Right atrium auricular region (tissue), 2 donors: Measurements from ENCODE around the gene SLFN12. TPM values are rescaled to one million over a fixed set of nuclear protein-coding genes. Genes with fewer than 3 reads are reported as not detected.
A peak's percentile ranks its signal among the peaks of the same experiment; 100 is the strongest.
"Not testable (repeated sequence)": the region's sequence is repeated elsewhere in the genome, so short reads cannot be mapped to it uniquely, and the experiment has no call there.

ENCODE experiments used
- DNase-seq: peaks from one replicate; pipeline ENCODE4 v3.0.0-alpha.2; 2019; ENCODE audit warnings: low spot score
- H3K27ac ChIP-seq, 2 donors: fragments of 200-600 bp; sonication (generic); 1 replicate in 1 of 2; 2 replicates in 1 of 2; pipeline ENCODE4 v1.5.1; 2016 to 2019
- H3K27me3 ChIP-seq, 2 donors: fragments of 200-600 bp; sonication (generic); one replicate each; pipeline versions ENCODE4 v1.5.1 to v1.6.0; 2017 to 2019
- H3K36me3 ChIP-seq: fragments of 200-600 bp; sonication (generic); one replicate; pipeline ENCODE4 v1.5.1; 2016
- H3K4me1 ChIP-seq, 2 donors: fragments of 200-600 bp; sonication (generic); one replicate each; pipeline versions ENCODE4 v1.5.1 to v1.6.0; 2017 to 2019
- H3K4me3 ChIP-seq, 2 donors: fragments of 200-600 bp; sonication (generic); 1 replicate in 1 of 2; 2 replicates in 1 of 2; pipeline ENCODE4 v1.5.1; 2017 to 2019; ENCODE audit warnings: mild to moderate bottlenecking in 1 of 2, moderate library complexity in 1 of 2
- H3K9me3 ChIP-seq, 2 donors: fragments of 200-600 bp; sonication (generic); one replicate each; pipeline ENCODE4 v1.5.1; 2019
- CTCF ChIP-seq, 2 donors: fragments of 200-600 bp; sonication (generic); IDR thresholded peaks; one replicate each; pipeline ENCODE4 v1.5.1; 2019; ENCODE audit warnings: antibody characterized with exemption in 2 of 2
- total RNA-seq, 2 donors: library from RNA; depleted of rRNA; stranded (reverse); fragments of >200 nt; gene quantifications; one replicate each; pipeline ENCODE4 v1.1.0, GENCODE V29; 2016

Gene SLFN12
- total RNA-seq, 2 donors from 2014 or later: 3.4 to 3.6 TPM

- Histone ChIP-seq H3K9me3 (no peaks in the 10 kb centered on the region), H3K27me3 (no peaks in the 10 kb centered on the region), H3K4me3 (no peak overlapping the region), H3K36me3 (no peaks in the 10 kb centered on the region), H3K27ac (no peak overlapping the region), H3K4me1 (no peaks in the 10 kb centered on the region)
- no peak for DNase-seq
- no peak for TF ChIP-seq CTCF (IDR thresholded peaks at IDR 0.05)
These were observed 35.5 kb upstream of the SLFN12 start for GRCh38 chr17:35467824-35468223.

- Histone ChIP-seq H3K27ac (no peak overlapping the region), H3K36me3 (no peaks in the 10 kb centered on the region), H3K9me3 (no peaks in the 10 kb centered on the region), H3K4me3 (peak overlapping the region in 1 of 2 donors; percentile 40), H3K4me1 (peaks cover 0 to 7% of the 10 kb centered on the region in 2 donors), H3K27me3 (no peaks in the 10 kb centered on the region)
- no peak for TF ChIP-seq CTCF (IDR thresholded peaks at IDR 0.05)
- no peak for DNase-seq
These were observed 28.1 kb upstream of the SLFN12 start for GRCh38 chr17:35460354-35460851.

GRCh38 chr17:35454035-35454434 is 21.7 kb upstream of the SLFN12 start:
- H3K36me3 ChIP-seq, H3K4me1 ChIP-seq, H3K9me3 ChIP-seq, H3K27ac ChIP-seq, DNase-seq, H3K27me3 ChIP-seq, H3K4me3 ChIP-seq: not testable (repeated sequence)

- no peaks in the 10 kb centered on the region for H3K27me3 ChIP-seq
- no peaks in the 10 kb centered on the region for H3K36me3 ChIP-seq
- no peak for DNase-seq
- no peaks in the 10 kb centered on the region for H3K9me3 ChIP-seq
- no peak overlapping the region for H3K4me3 ChIP-seq
- peaks cover 0 to 13% of the 10 kb centered on the region in 2 donors for H3K4me1 ChIP-seq
- TF ChIP-seq CTCF (IDR thresholded peaks at IDR 0.05): no peak
- H3K27ac ChIP-seq: no peak overlapping the region
These were observed 20.9 kb upstream of the SLFN12 start for GRCh38 chr17:35453171-35453570.

GRCh38 chr17:35449371-35449931 is 17.2 kb upstream of the SLFN12 start:
- Histone ChIP-seq H3K36me3 (no peaks in the 10 kb centered on the region), H3K27ac (peak overlapping the region in 1 of 2 donors; percentile 7), H3K4me1 (peaks cover 0 to 24% of the 10 kb centered on the region in 2 donors), H3K4me3 (peak overlapping the region in 1 of 2 donors; percentile 63), H3K9me3 (no peaks in the 10 kb centered on the region), H3K27me3 (no peaks in the 10 kb centered on the region)
- TF ChIP-seq CTCF (IDR thresholded peaks at IDR 0.05): no peak
- DNase-seq: peak; percentile 60

- Histone ChIP-seq H3K4me3 (peak overlapping the region; percentile 38 to 63), H3K27me3 (no peaks in the 10 kb centered on the region), H3K27ac (peak overlapping the region; percentile 45 to 73), H3K4me1 (peaks cover 0 to 24% of the 10 kb centered on the region in 2 donors), H3K36me3 (no peaks in the 10 kb centered on the region), H3K9me3 (no peaks in the 10 kb centered on the region)
- no peak for DNase-seq
- no peak for TF ChIP-seq CTCF (IDR thresholded peaks at IDR 0.05)
These were observed 16.6 kb upstream of the SLFN12 start for GRCh38 chr17:35448899-35449227.
